Activated CD8-positive, alpha-beta memory T cell treated with anti-CD3 and anti-CD28 coated beads, Interleukin-2, amount 50 U/mL, for 1 hour (primary cell): ENCODE data around the gene ELF1.
"Not testable (repeated sequence)": the region's sequence is repeated elsewhere in the genome, so short reads cannot be mapped to it uniquely, and the experiment has no call there.

Source experiments
- DNase-seq: peaks from one replicate; pipeline ENCODE4 v3.0.0-alpha.2; 2020; ENCODE audit errors: extremely low read depth

ELF1 gene

DNA sequence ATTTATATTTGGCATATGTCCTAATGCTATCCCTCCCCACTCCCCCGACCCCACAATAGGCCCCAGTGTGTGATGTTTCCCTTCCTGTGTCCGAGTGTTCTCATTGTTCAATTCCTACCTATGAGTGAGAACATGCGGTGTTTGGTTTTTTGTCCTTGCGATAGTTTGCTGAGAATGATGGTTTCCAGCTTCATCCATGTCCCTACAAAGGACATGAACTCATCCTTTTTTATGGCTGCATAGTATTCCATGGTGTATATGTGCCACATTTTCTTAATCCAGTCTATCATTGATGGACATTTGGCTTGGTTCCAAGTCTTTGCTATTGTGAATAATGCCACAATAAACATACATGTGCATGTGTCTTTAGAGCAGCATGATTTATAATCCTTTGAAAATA, 23.3 kb upstream of the ELF1 start:
- not testable (repeated sequence) for DNase-seq

DNA sequence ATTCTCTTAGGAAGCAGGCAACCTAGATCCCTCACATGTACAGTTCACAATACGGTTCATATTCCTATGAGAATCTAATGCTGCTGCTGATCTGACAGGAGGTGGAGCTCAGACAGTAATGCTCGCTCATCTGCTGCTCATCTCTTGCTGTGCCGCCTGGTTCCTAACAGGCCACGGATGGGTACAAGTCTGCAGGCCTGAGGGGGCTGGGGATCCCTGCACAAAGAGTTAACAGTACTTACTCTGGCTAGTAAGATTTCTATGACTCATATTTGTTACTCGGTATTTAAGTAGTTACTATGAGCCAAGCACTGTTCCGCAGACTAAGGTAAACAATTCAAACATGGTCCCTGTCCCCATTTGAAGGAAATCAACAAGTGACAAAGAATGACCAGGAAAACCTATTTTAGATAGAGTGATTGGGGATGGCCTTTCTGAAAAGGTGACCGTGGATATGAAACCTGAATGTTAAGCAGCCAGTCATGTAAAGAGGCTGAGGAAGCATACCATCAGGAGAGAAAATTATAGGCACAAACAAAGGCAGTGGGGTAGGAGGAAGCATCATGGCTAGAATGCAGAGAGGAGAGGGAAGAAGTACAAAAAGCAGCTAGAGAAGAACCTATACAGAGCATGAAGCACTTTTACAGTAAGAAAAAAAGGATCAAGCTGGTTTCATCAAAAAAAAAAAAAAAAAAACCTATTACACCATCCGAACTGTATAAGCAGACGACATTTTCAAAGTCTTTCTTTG, 21.6 kb upstream of the ELF1 start:
- no peak for DNase-seq

DNA sequence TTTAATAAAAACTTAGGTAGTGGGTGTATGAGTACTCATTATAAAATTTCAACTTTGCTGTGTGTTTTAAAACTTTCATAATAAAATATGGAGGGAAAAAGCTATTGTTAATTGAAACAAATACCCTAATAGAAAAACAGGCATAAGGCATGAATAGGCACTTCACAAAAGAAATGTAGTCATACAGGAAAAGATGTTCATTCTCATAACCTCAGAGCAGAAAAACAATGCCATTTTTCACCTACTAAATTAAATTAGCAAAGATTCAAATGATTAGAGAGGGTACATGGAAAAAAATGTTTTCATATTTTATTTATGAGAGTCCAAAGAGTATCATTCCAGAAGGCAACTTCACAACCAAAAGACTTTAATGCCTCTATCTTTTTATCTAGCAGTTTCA, 20.6 kb upstream of the ELF1 start:
- DNase-seq, result no peak

GRCh38 chr13:41036557-41036956, 17.4 kb upstream of the ELF1 start:
- DNase-seq, result not testable (repeated sequence)

DNA sequence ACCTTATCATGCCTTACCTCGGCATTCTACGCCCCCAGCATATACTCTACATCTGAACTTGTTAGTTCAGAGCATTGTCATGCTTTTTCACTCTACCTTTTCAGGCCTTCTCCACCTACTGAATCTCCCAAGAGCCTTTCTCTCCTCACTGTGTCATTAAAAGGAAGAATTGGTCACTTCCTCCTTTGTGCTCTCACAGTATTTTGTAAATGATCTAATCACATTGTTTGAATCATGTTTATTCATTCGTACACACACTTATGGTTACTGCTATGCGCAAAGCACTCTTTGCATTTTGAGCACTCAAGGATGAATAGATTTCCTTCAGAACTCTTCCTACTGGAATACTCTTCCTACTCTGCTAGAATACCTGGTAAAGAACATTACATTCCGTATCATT, 15.8 kb upstream of the ELF1 start:
- DNase-seq, result no peak

GRCh38 chr13:41034382-41034781, 15.3 kb upstream of the ELF1 start:
- DNase-seq, result no peak

DNA sequence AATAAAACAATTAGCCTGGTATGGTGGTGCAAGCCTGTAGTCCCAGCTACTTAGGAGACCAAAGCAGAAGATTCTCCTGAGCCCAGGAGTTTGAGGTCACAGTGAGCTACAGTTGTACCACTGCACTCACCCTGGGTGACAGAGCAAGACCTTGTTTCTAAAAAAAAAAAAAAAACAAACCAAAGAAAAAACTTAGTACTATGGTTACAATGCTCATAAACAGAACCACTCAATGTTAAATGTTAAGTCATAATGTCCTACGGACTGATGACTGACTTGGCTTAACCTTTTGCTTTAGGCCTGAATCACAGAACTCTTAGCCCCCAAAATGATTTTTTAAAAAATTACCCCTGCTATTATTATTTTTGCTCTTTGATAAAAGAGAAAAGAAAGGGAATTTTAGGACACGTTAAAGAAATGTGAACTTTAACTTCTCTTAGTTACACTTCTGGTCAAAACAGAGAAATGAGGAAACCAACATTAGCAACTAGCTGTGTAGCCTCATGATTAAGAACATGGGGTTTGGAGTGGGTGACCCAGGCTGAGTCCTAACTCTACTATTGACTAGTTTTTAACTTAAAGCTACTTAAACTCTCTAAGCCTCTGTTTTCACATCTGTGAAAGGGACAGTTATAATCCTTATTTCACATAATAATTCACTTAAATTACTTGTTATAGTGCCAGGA, 13.7 kb upstream of the ELF1 start:
- no peak for DNase-seq

DNA sequence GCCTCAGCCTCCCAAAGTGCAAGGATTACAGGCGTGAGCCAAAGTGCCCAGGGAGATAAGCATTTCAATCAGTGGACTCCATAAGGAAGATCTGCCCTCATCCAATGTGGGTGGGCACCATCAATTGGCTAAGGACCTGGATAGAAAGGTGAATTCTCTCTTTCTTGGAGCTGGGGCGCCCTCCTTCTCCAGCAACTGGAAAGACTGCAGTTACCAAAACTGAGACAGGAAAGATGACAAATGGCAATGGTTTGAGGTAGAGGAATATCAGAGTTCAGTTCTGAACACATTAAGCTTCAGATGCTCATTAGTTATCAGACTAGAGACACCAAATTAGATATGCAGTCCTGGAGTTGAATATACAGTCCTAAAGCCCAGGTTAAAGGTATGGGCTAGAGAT, 10.5 kb upstream of the ELF1 start:
- no peak for DNase-seq

- DNase-seq, result no peak
These were observed 8.9 kb upstream of the ELF1 start for GRCh38 chr13:41028051-41028450.

DNA sequence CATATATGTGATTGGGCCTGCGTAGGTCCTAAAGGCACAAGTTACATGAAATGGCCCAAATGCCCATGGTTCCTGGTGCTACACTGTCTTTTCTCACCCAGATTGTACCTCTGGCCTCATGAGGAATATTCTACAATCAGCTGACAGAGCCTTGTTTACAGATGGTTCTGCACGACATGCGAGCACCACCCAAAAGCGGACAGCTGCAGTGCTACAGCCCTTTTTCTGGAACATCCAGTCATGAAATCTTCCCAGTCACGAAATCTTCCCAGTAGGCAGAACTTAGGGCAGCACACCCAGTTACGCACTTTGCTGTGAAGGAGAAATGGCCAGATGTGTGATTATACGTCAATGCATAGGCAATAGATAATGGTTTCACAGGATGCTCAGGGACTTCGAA, 7.7 kb upstream of the ELF1 start:
- DNase-seq, result no peak

- DNase-seq, result no peak
These were observed 6.4 kb upstream of the ELF1 start for GRCh38 chr13:41025518-41025917.

DNA sequence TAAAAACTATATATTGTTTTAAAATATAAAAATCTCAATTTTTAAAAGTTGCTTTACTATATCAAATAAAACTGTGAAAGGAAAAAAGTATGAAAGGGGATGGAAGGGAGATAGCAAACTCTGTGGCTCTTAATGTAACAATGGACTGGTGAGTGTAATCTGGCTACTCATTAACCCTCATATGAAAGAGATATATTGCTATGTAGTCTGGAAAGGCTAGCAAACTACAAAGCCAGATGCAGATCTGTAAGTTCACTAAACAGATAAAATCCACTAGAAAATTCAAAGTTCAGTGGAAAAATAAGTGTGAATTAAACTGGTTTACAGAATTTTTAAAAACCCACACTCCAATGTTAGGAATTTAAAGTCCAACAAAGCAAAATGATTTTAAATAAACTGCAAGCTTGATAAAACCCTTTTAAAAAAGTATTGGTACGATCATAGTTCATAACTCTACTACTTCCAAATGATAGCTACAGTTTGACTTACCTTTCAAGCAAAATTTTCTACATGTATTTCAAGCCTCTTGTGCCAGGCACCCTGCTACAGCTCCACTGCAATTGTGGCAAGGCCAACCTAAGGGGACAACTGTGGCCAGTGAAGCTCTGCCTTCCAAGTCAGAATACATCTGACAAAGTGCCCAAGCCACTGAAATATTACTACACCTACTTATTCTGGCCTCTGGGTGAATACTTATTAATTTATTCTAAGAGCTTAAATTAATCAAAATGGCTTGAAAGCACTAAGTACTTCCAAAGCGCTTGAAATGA, 647 bp upstream of the ELF1 start:
- no peak for DNase-seq

DNA sequence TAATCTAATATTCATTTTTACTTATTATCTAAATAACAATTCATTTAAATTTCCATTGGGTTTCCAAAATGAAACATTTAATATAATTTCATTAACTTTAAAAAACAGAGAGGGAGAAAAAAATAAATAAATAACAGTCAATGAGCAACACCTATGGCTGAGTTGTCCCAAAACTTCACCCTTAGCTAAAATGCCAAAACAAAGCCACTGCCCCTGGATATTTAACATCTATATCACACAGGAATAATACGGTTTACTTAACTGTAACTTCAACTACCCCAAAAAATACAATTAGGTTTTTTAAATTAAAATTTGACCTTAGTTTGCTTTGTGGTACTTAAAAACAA, 541 bp downstream of the ELF1 start:
- DNase-seq, result no peak

GRCh38 chr13:41017817-41018601, 1.1 kb downstream of the ELF1 start:
- no peak for DNase-seq

DNA sequence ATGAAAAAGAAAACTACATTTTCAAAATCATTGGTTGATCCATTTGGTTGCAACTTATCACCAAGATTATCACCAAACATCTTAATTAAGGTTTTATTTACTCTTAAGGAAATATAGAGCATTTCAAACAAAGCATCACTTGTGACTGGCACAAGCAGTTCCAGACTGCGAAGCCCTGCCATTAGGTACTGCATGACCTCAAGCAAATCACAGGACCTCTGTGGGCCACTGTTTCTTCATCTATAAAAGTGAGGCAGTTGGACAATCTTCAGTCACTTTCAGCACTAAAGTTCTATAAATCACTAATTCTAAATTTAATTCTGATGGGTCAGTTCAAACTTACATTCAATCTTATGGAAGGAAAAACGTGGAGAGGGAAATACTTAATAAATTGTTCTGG, 2.0 kb downstream of the ELF1 start:
- DNase-seq, result no peak

DNA sequence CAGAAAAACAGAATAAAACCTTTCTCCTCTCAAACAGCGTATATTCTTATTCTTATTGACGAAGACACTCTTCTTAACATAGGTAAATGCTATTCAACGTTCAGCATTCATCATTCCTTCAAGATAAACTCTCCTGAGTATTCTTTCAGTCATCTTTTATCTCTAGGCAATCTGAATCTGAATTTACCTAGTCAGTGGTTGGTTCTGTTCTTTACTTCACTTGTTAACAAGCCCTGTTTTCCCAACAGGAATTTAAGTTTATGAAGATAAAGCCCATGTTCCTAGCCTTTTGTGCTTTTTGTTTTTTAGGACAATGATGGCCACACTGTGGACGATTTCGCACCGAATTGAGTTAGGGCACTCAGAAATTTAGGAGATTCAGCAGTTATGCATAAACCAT, 3.2 kb downstream of the ELF1 start:
- no peak for DNase-seq

GRCh38 chr13:41013835-41014234, 5.3 kb downstream of the ELF1 start:
- DNase-seq, result no peak

- DNase-seq, result no peak
These were observed 6.6 kb downstream of the ELF1 start for GRCh38 chr13:41012536-41012935.

GRCh38 chr13:41011382-41011956, 7.6 kb downstream of the ELF1 start:
- DNase-seq, result no peak

DNA sequence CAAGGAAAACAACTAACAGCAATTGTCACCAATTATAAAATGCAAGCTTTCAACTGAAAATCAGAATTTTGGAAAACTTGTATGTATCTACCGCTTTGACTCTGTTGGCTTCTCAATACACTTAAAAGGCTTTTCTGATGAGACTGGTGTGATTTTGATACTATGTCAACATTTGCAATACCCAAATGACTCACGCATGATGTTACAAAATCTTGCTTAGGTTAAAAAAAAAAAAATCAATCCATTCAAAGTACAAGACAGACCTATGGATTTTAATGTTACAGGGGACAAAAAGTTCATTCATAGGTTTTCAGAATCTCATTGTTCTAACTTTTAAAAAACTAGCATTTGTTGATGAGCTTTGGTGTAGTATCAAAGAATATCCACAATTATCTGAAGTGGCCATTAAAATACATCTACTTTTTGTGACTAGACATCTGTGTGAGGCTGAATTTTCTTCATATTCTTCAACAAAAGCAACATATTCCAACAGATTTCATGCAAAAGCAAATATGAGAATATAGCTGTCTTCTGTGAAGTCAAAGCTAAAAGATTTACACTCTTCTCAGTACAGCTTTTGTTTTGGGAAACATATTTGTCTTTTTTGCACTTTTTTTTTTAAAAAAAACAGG, 10.7 kb downstream of the ELF1 start:
- DNase-seq, result no peak

- no peak for DNase-seq
These were observed 11.4 kb downstream of the ELF1 start for GRCh38 chr13:41007744-41008128.
